Spleen (tissue), 7 donors: Measurements from ENCODE around the gene UGT1A10.

ENCODE experiments used
- CTCF ChIP-seq, 11 experiments: fragments of 200-600 bp in 7 of 11; fragments of 450-650 bp in 4 of 11; sonication (generic) in 4 of 11; IDR thresholded peaks in 8 of 11; conservative IDR thresholded peaks in 3 of 11; 1 replicate in 7 of 11; 2 replicates in 4 of 11; pipeline versions ENCODE4 v1.4.0 to v1.8.0; 2016 to 2021; ENCODE audit warnings: antibody characterized with exemption in 11 of 11, inconsistent platforms in 4 of 11, mild to moderate bottlenecking in 1 of 11
- POLR2A ChIP-seq, 3 donors: fragments of 450-650 bp; IDR thresholded peaks; one replicate each; pipeline ENCODE4 v1.5.1; 2017; ENCODE audit warnings: antibody characterized with exemption in 3 of 3, mild to moderate bottlenecking in 1 of 3
- donor health status: DM: no; HTN: no; CAD: no; lungs with moderate emphysema.
- donor health status: DM: no; HTN: no; CAD: no.
- donor health status: DM: no; HTN: no; CAD: no.

DNA sequence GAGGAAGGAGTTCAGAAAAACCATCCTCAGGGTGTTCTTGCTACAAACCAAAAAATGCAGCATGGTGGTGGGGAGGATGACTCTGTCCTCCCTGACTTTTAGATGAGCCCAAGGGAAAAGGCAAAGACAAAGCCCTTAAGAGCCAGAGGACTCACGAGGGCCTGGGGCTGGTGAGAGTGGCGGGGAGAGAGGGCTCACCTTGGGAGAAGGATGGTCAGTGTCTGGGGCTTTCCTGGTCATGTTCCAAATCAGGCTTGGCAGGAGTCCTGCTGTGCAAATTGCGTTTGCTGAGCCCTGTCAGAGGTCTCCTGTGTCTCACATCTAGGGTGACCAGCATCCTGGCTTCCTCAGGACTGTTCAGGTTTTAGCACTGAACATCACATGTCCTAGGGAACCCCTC, 128.5 kb downstream of the UGT1A10 start:
- TF ChIP-seq POLR2A (IDR thresholded peaks at IDR 0.05) = no peak
- TF ChIP-seq CTCF (IDR thresholded peaks at IDR 0.05 in 8 of 11, conservative IDR thresholded peaks at IDR 0.05 in 3 of 11) = no peak
